Stimulated activated CD8-positive, alpha-beta memory T cell treated with anti-CD3 and anti-CD28 coated beads, Interleukin-15, amount 100 ng/mL, for 24 hours (primary cell): Measurements from ENCODE around the gene ZNF578.
"Not testable (repeated sequence)": the region's sequence is repeated elsewhere in the genome, so short reads cannot be mapped to it uniquely, and the experiment has no call there.

ENCODE experiments used
- DNase-seq: peaks from one replicate; pipeline ENCODE4 v3.0.0-alpha.2; 2020; ENCODE audit warnings: low read depth

Gene ZNF578

DNA sequence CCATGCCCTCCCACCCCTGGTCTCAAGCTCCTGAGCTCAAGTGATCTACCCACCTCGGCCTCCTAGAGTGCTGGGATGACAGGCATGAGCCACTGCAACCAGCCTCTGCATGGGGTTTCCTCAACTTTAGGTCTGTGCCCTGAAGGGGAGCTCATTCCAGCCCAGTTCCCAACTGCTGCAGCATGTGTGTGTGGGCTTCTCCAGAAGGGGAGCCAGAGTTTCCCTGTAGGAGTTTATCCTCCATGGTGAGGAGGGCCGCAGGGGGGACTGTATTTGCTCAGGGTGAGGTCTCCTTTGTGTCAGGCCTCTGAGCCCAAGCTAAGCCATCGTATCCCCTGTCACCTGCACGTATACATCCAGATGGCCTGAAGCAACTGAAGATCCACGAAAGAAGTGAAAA, 62.8 kb downstream of the ZNF578 start:
- no peak for DNase-seq

DNA sequence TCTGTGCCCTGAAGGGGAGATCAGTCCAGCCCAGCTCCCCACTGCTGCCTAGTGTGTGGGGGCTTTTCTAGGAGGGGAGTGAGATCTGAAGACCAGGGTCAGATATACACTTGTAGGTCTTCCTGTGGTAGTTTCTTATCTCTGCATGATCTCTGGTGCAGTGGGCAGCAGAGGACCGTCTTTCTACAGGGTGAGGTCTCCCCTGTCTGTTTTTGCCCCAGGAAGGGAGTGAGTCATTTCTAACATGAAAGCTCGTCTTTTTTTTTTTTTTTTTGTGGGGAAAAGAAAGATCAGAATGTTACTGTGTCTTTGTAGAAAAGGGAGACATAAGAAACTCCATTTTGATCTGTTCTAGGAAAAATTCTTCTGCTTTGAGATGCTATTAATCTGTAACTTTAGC, 65.3 kb downstream of the ZNF578 start:
- DNase-seq: no peak

- DNase-seq: not testable (repeated sequence)
Observed at GRCh38 chr19:52519175-52519574, 65.8 kb downstream of the ZNF578 start.

- no peak for DNase-seq
Observed at GRCh38 chr19:52520013-52520412, 66.7 kb downstream of the ZNF578 start.

DNA sequence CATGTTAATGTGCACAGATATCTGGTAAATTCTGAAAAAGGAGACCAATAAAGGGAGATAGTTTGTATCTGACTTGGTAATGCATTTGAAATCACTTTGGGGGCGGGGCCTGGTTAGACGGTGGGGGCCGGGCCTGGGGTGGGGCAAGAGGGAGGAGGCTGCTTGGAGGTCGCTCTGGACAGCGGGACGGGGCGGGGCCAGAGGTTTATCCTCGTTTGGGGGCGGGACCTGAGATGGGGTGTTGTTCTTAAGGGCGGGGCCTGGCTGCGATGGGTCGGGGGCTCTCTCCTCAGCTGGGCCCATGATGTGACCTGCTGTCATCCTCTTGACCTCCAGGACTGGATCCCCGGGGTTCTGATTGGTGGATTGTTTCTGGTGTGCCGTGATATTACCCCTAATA, 69.2 kb downstream of the ZNF578 start:
- no peak for DNase-seq

GRCh38 chr19:52524086-52524485, 70.7 kb downstream of the ZNF578 start:
- no peak for DNase-seq

- DNase-seq: peak; percentile 96
Observed at GRCh38 chr19:52527134-52527955, 74.0 kb downstream of the ZNF578 start, which contains the start of gene ZNF808. TSS of gene ZNF808 (plus strand) at chr19:52527668. CDS start at chr19:52543285, 15,617 bp downstream.

GRCh38 chr19:52527956-52528351, 74.6 kb downstream of the ZNF578 start:
- DNase-seq: no peak

GRCh38 chr19:52532480-52532879, 79.1 kb downstream of the ZNF578 start:
- DNase-seq: no peak

GRCh38 chr19:52533901-52534300, 80.5 kb downstream of the ZNF578 start:
- no peak for DNase-seq

GRCh38 chr19:52535385-52535770, 82.0 kb downstream of the ZNF578 start:
- not testable (repeated sequence) for DNase-seq

- peak; percentile 79 for DNase-seq
Observed at GRCh38 chr19:52535771-52536447, 82.6 kb downstream of the ZNF578 start.

DNA sequence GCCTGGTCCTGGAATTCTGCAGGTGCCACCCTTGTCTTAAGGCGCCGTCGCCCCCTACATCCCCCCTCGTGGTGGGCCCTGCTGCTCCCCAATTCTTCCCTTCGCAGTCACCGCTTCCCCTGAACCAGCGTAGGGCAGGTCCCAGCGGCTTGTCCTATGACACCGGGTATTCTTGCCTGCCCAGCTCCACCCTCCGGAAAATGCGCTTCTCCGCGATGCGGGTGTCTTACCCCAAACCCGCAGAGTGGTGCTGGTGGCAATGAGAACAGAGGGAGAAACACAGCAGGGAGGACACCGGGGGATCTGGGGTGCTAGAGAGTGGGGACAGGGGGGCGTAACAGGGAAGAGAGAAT, 83.1 kb downstream of the ZNF578 start:
- DNase-seq: no peak

- DNase-seq: not testable (repeated sequence)
Observed at GRCh38 chr19:52538815-52539214, 85.5 kb downstream of the ZNF578 start.

GRCh38 chr19:52541176-52541575, 87.8 kb downstream of the ZNF578 start:
- DNase-seq: not testable (repeated sequence)

GRCh38 chr19:52541608-52542007, 88.3 kb downstream of the ZNF578 start:
- no peak for DNase-seq

DNA sequence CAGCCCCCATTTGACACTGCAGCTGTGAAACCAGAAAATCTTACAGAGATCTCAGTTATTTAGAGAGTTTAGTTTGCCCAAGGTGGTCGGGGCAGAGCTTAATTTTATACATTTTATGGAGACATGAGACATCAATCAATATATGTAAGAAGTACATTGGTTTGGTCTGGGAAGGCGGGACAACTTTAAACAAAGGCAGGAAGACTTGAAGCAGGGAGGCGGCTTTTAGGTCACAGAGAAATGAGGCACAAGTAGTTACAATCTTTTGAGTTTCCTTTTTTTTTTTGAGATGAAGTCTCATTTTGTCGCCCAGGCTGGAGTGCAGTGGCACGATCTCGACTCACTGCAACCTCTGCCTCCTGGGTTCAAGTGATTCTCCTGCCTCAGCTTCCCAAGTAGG, 89.2 kb downstream of the ZNF578 start:
- DNase-seq: not testable (repeated sequence)

DNA sequence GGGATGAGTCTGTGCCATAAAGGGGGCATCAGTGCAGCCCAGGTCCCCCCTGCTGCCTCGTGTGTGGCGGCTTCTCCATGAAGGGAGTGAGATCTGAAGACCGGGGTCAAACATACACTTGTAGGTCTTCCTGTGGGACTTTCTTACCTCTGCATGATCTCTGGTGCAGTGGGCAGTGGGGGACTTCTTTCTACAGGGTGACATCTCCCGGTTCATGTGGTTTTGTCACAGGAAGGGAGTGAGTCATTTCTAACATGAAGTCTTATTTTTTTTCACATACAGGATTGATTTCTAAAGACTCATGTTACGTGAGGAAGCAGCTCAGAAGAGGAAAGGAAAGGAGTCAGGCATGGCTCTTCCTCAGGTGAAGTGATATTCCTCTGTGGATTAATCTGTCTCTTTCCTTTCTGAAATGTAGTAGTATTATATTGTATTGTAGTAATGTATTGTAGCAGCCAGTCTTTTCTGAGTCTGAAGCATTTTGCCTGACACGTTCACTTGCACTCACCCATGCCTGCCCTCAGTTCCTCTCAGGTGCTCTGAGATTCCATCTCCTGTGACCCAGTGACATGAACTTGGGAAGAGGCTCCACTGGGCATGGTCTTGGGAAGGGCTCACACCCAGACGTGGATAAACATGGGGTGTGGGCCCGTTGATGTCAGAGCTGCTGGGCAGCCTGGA, 89.8 kb downstream of the ZNF578 start:
- DNase-seq: no peak

DNA sequence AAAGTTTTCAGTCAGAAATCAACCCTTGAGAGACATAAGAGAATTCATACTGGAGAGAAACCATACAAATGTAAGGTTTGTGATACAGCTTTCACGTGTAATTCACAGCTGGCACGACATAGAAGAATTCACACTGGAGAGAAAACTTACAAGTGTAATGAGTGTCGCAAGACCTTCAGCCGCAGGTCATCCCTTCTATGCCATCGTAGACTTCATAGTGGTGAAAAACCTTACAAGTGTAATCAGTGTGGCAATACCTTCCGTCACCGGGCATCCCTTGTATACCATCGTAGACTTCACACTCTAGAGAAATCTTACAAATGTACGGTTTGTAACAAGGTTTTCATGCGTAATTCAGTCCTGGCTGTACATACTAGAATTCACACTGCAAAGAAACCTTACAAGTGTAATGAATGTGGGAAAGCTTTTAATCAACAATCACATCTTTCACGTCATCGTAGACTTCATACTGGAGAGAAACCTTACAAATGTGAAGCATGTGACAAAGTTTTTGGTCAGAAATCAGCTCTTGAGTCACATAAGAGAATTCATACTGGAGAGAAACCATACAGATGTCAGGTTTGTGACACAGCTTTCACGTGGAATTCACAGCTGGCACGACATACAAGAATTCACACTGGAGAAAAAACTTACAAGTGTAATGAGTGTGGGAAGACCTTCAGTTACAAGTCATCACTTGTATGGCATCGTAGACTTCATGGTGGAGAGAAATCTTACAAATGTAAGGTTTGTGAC, 101.0 kb downstream of the ZNF578 start:
- no peak for DNase-seq

DNA sequence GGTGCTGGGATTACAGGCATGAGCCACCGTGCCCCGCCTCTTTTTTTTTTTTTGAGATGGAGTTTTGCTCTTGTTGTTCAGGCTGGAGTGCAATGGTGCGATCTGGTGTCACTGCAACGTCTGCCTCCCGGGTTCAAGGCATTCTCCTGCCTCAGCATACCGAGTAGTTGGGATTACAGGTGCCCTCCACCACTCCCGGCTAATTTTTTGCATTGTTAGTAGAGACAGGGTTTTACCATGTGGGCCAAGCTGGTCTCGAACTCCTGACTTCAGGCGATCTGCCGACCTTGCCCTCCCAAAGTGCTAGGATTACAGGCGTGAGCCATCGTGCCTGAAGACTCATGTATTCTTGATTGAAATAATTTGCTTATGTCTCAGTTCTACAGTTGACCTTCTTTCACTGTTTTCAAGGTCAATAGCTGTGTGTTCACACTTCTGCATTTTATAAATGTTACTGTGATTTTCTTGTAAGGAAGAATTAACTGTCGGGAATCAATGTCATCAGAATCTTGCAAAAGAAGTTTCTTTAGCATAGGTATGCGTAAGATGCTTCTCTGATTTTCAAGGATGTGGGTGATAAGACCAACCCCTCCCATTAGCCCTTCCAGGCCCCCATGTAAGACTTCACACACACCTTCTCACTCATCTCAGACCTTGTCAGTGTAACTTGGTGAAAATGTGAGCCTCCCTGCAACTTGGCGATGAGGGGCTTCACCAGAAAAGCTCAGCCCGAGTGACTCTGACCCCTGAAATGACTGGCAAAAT, 104.1 kb downstream of the ZNF578 start:
- DNase-seq: no peak

DNA sequence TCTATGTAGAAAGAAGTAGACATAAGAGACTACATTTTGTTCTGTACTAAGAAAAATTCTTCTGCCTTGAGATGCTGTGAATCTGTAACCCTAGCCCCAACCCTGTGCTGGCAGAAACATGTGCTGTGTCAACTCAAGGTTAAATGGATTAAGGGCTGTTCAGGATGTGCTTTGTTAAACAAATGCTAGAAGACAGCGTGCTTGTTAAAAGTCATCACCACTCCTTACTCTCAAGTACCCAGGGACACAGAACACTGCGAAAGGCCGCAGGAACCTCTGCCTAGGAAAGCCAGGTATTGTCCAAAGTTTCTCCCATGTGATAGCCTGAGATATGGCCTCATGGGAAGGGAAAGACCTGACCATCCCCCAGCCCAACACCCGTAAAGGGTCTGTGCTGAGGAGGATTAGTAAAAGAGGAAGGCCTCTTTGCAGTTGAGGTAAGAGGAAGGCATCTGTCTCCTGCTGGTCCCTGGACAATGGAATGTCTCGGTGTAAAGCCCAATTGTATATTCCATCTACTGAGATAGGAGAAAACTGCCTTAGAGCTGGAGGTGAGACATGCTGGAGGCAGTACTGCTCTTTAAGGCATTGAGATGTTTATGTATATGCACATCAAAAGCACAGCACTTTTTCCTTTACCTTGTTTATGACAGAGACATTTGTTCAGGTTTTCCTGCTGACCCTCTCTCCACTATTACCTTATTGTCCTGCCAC, 105.5 kb downstream of the ZNF578 start:
- not testable (repeated sequence) for DNase-seq
